Measurements from ENCODE around the gene SELENOP. TPM values are rescaled to one million over a fixed set of nuclear protein-coding genes. Genes with fewer than 3 reads are reported as not detected.

The SELENOP gene
- total RNA-seq, 1 experiment from 2014 or later = 1.9 TPM

- Histone ChIP-seq H3K36me3 (ENCODE audit: insufficient read depth, low read length, poor library complexity, severe bottlenecking) (no peaks in the 10 kb centered on the region), H3K9me3 (ENCODE audit: low read depth, low read length, poor library complexity, severe bottlenecking) (no peaks in the 10 kb centered on the region), H3K27me3 (replicated peaks; ENCODE audit: insufficient read depth, low read depth, low read length, poor library complexity) (no peaks in the 10 kb centered on the region), H3K27ac (ENCODE audit: low read depth, low read length, poor library complexity, severe bottlenecking) (no peak overlapping the region), H3K4me3 (ENCODE audit: low read depth, low read length, poor library complexity, severe bottlenecking) (no peak overlapping the region), H3K4me1 (ENCODE audit: insufficient read depth, low read length, poor library complexity, severe bottlenecking) (no peaks in the 10 kb centered on the region)
- TF ChIP-seq CTCF (conservative IDR thresholded peaks at IDR 0.05; ENCODE audit: low read depth, low read length) = no peak
- no peak for TF ChIP-seq EZH2 (IDR thresholded peaks at IDR 0.05; ENCODE audit: borderline replicate concordance, low read depth, low read length, poor library complexity, severe bottlenecking)
- DNase-seq (ENCODE audit: low spot score) = no peak
- intact Hi-C loops (cut with micrococcal nuclease; ENCODE audit: unreplicated experiment) = no loop called here
- POLR2A ChIA-PET (ENCODE audit: low non-redundant PET) = no interaction called here
- no TSS peak for BruUV-seq (replicated peaks)
- CTCF ChIA-PET = interaction anchor here (0.5 kb wide), 1 partner anchor 1901 kb away, joined by 3 read pairs; no protein-coding TSS in a partner anchor
Observed at GRCh38 chr5:42855811-42856210, 44.1 kb upstream of the SELENOP start.

GRCh38 chr5:42855386-42855785 lies 43.7 kb upstream of the SELENOP start:
- DNase-seq (ENCODE audit: low spot score) = no peak
- no peak overlapping the region for H3K4me3 ChIP-seq (ENCODE audit: low read depth, low read length, poor library complexity, severe bottlenecking)
- H3K27ac ChIP-seq (ENCODE audit: low read depth, low read length, poor library complexity, severe bottlenecking) = no peak overlapping the region
- H3K4me1 ChIP-seq (ENCODE audit: insufficient read depth, low read length, poor library complexity, severe bottlenecking) = no peaks in the 10 kb centered on the region
- no peaks in the 10 kb centered on the region for H3K9me3 ChIP-seq (ENCODE audit: low read depth, low read length, poor library complexity, severe bottlenecking)
- no peaks in the 10 kb centered on the region for H3K36me3 ChIP-seq (ENCODE audit: insufficient read depth, low read length, poor library complexity, severe bottlenecking)
- no peaks in the 10 kb centered on the region for H3K27me3 ChIP-seq (replicated peaks; ENCODE audit: insufficient read depth, low read depth, low read length, poor library complexity)
- intact Hi-C loops (cut with micrococcal nuclease; ENCODE audit: unreplicated experiment) = no loop called here
- CTCF ChIA-PET = interaction anchor here (0.5 kb wide), 1 partner anchor 1900 kb away, joined by 3 read pairs; no protein-coding TSS in a partner anchor
- BruUV-seq (replicated peaks) = no TSS peak
- TF ChIP-seq CTCF (conservative IDR thresholded peaks at IDR 0.05; ENCODE audit: low read depth, low read length) (no peak), EZH2 (IDR thresholded peaks at IDR 0.05; ENCODE audit: borderline replicate concordance, low read depth, low read length, poor library complexity, severe bottlenecking) (no peak)
- POLR2A ChIA-PET (ENCODE audit: low non-redundant PET) = no interaction called here

GRCh38 chr5:42854795-42855194 lies 43.1 kb upstream of the SELENOP start:
- no peaks in the 10 kb centered on the region for H3K4me1 ChIP-seq (ENCODE audit: insufficient read depth, low read length, poor library complexity, severe bottlenecking)
- H3K4me3 ChIP-seq (ENCODE audit: low read depth, low read length, poor library complexity, severe bottlenecking) = no peak overlapping the region
- ChIA-PET CTCF (no interaction called here), POLR2A (ENCODE audit: low non-redundant PET) (no interaction called here)
- intact Hi-C loops (cut with micrococcal nuclease; ENCODE audit: unreplicated experiment) = no loop called here
- H3K9me3 ChIP-seq (ENCODE audit: low read depth, low read length, poor library complexity, severe bottlenecking) = no peaks in the 10 kb centered on the region
- no peak for DNase-seq (ENCODE audit: low spot score)
- TF ChIP-seq EZH2 (IDR thresholded peaks at IDR 0.05; ENCODE audit: borderline replicate concordance, low read depth, low read length, poor library complexity, severe bottlenecking) (no peak), CTCF (conservative IDR thresholded peaks at IDR 0.05; ENCODE audit: low read depth, low read length) (no peak)
- H3K27me3 ChIP-seq (replicated peaks; ENCODE audit: insufficient read depth, low read depth, low read length, poor library complexity) = no peaks in the 10 kb centered on the region
- H3K27ac ChIP-seq (ENCODE audit: low read depth, low read length, poor library complexity, severe bottlenecking) = no peak overlapping the region
- H3K36me3 ChIP-seq (ENCODE audit: insufficient read depth, low read length, poor library complexity, severe bottlenecking) = no peaks in the 10 kb centered on the region
- BruUV-seq (replicated peaks) = no TSS peak
